ENCODE results near the gene MYBPH.

- TF ChIP-seq POLR2AphosphoS5 (IDR thresholded peaks at IDR 0.05; ENCODE audit: insufficient read depth, low read depth, low read length) (no peak), FOS (IDR thresholded peaks at IDR 0.05; ENCODE audit: borderline replicate concordance, insufficient read depth, low read length) (no peak), GATA2 (IDR thresholded peaks at IDR 0.05; ENCODE audit: insufficient read depth, insufficient read length, low read depth, low read length) (no peak), CTCF (IDR thresholded peaks at IDR 0.05; ENCODE audit: extremely low read depth in 1 of 2, insufficient read depth in 1 of 2, low read depth in 1 of 2, low read length in 2 of 2) (no peak), MAX (IDR thresholded peaks at IDR 0.05; ENCODE audit: insufficient read depth, insufficient read length) (no peak)
Observed at GRCh38 chr1:203223012-203223775, 47.6 kb upstream of the MYBPH start.

Measured in endothelial cell of umbilical vein (primary cell).